T-helper 1 cell (primary cell): ENCODE results near the gene CD209.
"Not testable (repeated sequence)": the region's sequence is repeated elsewhere in the genome, so short reads cannot be mapped to it uniquely, and the experiment has no call there.

Source experiments
- DNase-seq, 5 donors: peaks; one replicate each; pipeline ENCODE4 v3.0.0-alpha.2; 2012 to 2020
- total RNA-seq, 4 donors: gene quantifications; one replicate each; lab custom pipeline; 2026; lab: John Stamatoyannopoulos, UW

CD209 gene
- total RNA-seq: 0 reads per million in 4 donors

- no peak for DNase-seq
These were observed at the start of gene CD209 for GRCh38 chr19:7746903-7747884. Gene CD209 (minus strand): TSS chr19:7747534. CDS start chr19:7747511, 23 bp downstream.

GRCh38 chr19:7795555-7796161, 48.3 kb upstream of the CD209 start:
- DNase-seq: no peak

- no peak for DNase-seq
These were observed 46.2 kb upstream of the CD209 start for GRCh38 chr19:7793493-7793892.

- DNase-seq: not testable (repeated sequence)
These were observed 45.4 kb upstream of the CD209 start for GRCh38 chr19:7792701-7793100.

GRCh38 chr19:7792281-7792680, 44.9 kb upstream of the CD209 start:
- DNase-seq: no peak

GRCh38 chr19:7790416-7790815, 43.1 kb upstream of the CD209 start:
- DNase-seq: no peak

GRCh38 chr19:7789447-7789846, 42.1 kb upstream of the CD209 start:
- peak in 2 of 5 donors; percentile 26 to 32 for DNase-seq

GRCh38 chr19:7788933-7789323, 41.6 kb upstream of the CD209 start:
- no peak for DNase-seq

- DNase-seq: no peak
These were observed 41.0 kb upstream of the CD209 start for GRCh38 chr19:7788178-7788932.

GRCh38 chr19:7787602-7788177, 40.4 kb upstream of the CD209 start:
- no peak for DNase-seq

- DNase-seq: no peak
These were observed 39.8 kb upstream of the CD209 start for GRCh38 chr19:7787141-7787540.

- no peak for DNase-seq
These were observed 37.5 kb upstream of the CD209 start for GRCh38 chr19:7784856-7785255.

GRCh38 chr19:7783991-7784423, 36.7 kb upstream of the CD209 start:
- no peak for DNase-seq

GRCh38 chr19:7781157-7781556, 33.8 kb upstream of the CD209 start:
- no peak for DNase-seq

- no peak for DNase-seq
These were observed 32.5 kb upstream of the CD209 start for GRCh38 chr19:7779631-7780486.

GRCh38 chr19:7778081-7778480, 30.7 kb upstream of the CD209 start:
- no peak for DNase-seq

- no peak for DNase-seq
These were observed 28.4 kb upstream of the CD209 start for GRCh38 chr19:7775761-7776160.

GRCh38 chr19:7773841-7774240, 26.5 kb upstream of the CD209 start:
- DNase-seq: no peak

GRCh38 chr19:7772752-7773291, 25.5 kb upstream of the CD209 start:
- DNase-seq: peak in 1 of 5 donors; percentile 49

- DNase-seq: no peak
These were observed 23.7 kb upstream of the CD209 start for GRCh38 chr19:7771072-7771471.

- DNase-seq: no peak
These were observed 21.8 kb upstream of the CD209 start for GRCh38 chr19:7769171-7769570.
